Suprapubic skin (tissue), 4 donors: ENCODE measurements around the gene TRMT13. TPM values are rescaled to one million over a fixed set of nuclear protein-coding genes. Genes with fewer than 3 reads are reported as not detected.

Experiments used
- DNase-seq, 2 donors: peaks; one replicate each; pipeline ENCODE4 v3.0.0-alpha.2; 2019; ENCODE audit warnings: low spot score in 2 of 2
- H3K27ac ChIP-seq: fragments of 200-600 bp; sonication (generic); one replicate; pipeline ENCODE4 v1.5.1; 2019
- H3K27me3 ChIP-seq: fragments of 200-600 bp; sonication (generic); one replicate; pipeline ENCODE4 v1.5.1; 2019
- H3K36me3 ChIP-seq: fragments of 200-600 bp; sonication (generic); one replicate; pipeline ENCODE4 v1.5.1; 2019
- H3K4me1 ChIP-seq: fragments of 200-600 bp; sonication (generic); one replicate; pipeline ENCODE4 v1.5.1; 2019
- H3K4me3 ChIP-seq: fragments of 200-600 bp; sonication (generic); one replicate; pipeline ENCODE4 v1.5.1; 2019; ENCODE audit warnings: mild to moderate bottlenecking
- H3K9me3 ChIP-seq: fragments of 200-600 bp; sonication (generic); one replicate; pipeline ENCODE4 v1.5.1; 2019
- CTCF ChIP-seq, 2 donors: fragments of 200-600 bp in 1 of 2; fragments of 450-650 bp in 1 of 2; sonication (generic) in 1 of 2; IDR thresholded peaks; one replicate each; pipeline ENCODE4 v1.5.1; 2016 to 2019; ENCODE audit warnings: antibody characterized with exemption in 2 of 2, mild to moderate bottlenecking in 1 of 2, moderate library complexity in 1 of 2
- EP300 ChIP-seq: sonication (generic); formaldehyde crosslinking; IDR thresholded peaks from one replicate; pipeline ENCODE4 v1.6.1; 2017; ENCODE audit warnings: antibody characterized with exemption
- POLR2A ChIP-seq, 2 donors: fragments of 450-650 bp; IDR thresholded peaks; one replicate each; pipeline ENCODE4 v1.6.1; 2017; ENCODE audit warnings: antibody characterized with exemption in 2 of 2, mild to moderate bottlenecking in 2 of 2, moderate library complexity in 2 of 2
- POLR2AphosphoS5 ChIP-seq, 3 donors: sonication (generic); formaldehyde crosslinking; IDR thresholded peaks; one replicate each; pipeline ENCODE4 v1.6.1; 2017; ENCODE audit warnings: antibody characterized with exemption in 3 of 3
- WGBS: methylation state at CpG from one replicate; pipeline ENCODE4 v1.1.5; 2018; 5-methylcytosine and 5-hydroxymethylcytosine counted together
- total RNA-seq, 4 donors: library from RNA; depleted of rRNA; stranded (reverse); fragments of >200 nt; gene quantifications; one replicate each; pipeline ENCODE4 v1.1.0, GENCODE V29; 2016

Gene TRMT13
- total RNA-seq, 4 donors from 2014 or later = 10.8 to 33.7 (median 13.5) TPM

GRCh38 chr1:100127226-100127625, 5.7 kb upstream of the TRMT13 start:
- TF ChIP-seq EP300 (no peak), CTCF (IDR thresholded peaks at IDR 0.05) (no peak), POLR2A (IDR thresholded peaks at IDR 0.05) (no peak), POLR2AphosphoS5 (IDR thresholded peaks at IDR 0.05) (no peak)
- no peak overlapping the region for H3K4me3 ChIP-seq
- DNase-seq = no peak
- H3K9me3 ChIP-seq = no peaks in the 10 kb centered on the region
- no peak overlapping the region for H3K27ac ChIP-seq
- 76% methylated on average over 1 of the region's 1 CpG for WGBS
- peaks cover 6% of the 10 kb centered on the region for H3K4me1 ChIP-seq
- no peaks in the 10 kb centered on the region for H3K36me3 ChIP-seq
- no peaks in the 10 kb centered on the region for H3K27me3 ChIP-seq

GRCh38 chr1:100130552-100131077, 2.3 kb upstream of the TRMT13 start:
- H3K36me3 ChIP-seq = no peaks in the 10 kb centered on the region
- H3K27me3 ChIP-seq = no peaks in the 10 kb centered on the region
- no peak overlapping the region for H3K4me3 ChIP-seq
- H3K9me3 ChIP-seq = no peaks in the 10 kb centered on the region
- H3K4me1 ChIP-seq = peaks cover 29% of the 10 kb centered on the region
- no peak for DNase-seq
- WGBS = 85% methylated on average over 5 of the region's 5 CpGs
- no peak overlapping the region for H3K27ac ChIP-seq
- TF ChIP-seq POLR2AphosphoS5 (IDR thresholded peaks at IDR 0.05) = no peak
- no peak for TF ChIP-seq CTCF (IDR thresholded peaks at IDR 0.05)
- no peak for TF ChIP-seq EP300
- no peak for TF ChIP-seq POLR2A (IDR thresholded peaks at IDR 0.05)

DNA sequence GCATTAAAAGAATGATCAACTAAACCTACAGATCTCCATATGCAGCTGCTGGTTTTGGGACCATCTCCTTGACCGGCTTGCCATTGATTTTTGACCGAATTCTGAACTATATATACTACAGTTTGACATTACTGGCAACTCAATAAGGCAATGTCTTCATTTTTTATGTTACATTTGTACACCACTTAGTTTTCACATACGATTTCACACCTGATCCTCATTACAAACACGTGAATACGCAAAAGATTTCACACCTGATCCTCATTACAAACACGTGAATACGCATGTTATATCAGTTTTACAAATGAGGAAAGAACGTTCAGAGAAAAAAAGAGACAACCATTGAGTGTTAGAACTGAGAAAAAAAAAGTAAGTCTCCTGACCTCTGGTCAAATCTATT, 1.3 kb upstream of the TRMT13 start:
- Histone ChIP-seq H3K27me3 (no peaks in the 10 kb centered on the region), H3K9me3 (no peaks in the 10 kb centered on the region), H3K4me3 (no peak overlapping the region), H3K27ac (no peak overlapping the region), H3K36me3 (no peaks in the 10 kb centered on the region), H3K4me1 (peaks cover 29% of the 10 kb centered on the region)
- TF ChIP-seq POLR2A (IDR thresholded peaks at IDR 0.05) (no peak), POLR2AphosphoS5 (IDR thresholded peaks at IDR 0.05) (no peak), CTCF (IDR thresholded peaks at IDR 0.05) (no peak), EP300 (no peak)
- DNase-seq = no peak
- WGBS = 71% methylated on average over 8 of the region's 8 CpGs

DNA sequence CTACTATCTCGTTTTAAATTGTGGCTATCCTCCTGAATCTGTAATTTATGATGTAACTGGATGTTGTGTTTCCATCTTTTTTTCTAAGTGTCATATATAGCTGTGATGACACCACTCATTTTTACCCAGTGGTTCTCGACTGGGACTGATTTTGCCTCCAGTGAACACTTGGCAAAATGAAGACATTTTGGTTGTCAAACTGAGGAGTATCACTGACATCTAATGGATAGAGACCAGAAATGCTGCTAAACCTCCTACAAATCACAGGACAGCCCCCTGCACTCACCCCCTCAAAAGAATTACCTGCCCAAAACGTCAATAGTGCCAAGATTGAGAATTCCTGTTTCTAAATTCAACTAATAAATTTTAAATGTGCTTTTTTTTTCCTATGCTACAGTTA, 1.9 kb downstream of the TRMT13 start:
- Histone ChIP-seq H3K27me3 (no peaks in the 10 kb centered on the region), H3K27ac (no peak overlapping the region), H3K4me3 (no peak overlapping the region), H3K4me1 (peaks cover 29% of the 10 kb centered on the region), H3K36me3 (peaks cover 29% of the 10 kb centered on the region), H3K9me3 (no peaks in the 10 kb centered on the region)
- 58% methylated on average over 3 of the region's 3 CpGs for WGBS
- TF ChIP-seq EP300 = no peak
- no peak for TF ChIP-seq POLR2AphosphoS5 (IDR thresholded peaks at IDR 0.05)
- no peak for TF ChIP-seq POLR2A (IDR thresholded peaks at IDR 0.05)
- no peak for TF ChIP-seq CTCF (IDR thresholded peaks at IDR 0.05)
- DNase-seq = no peak

DNA sequence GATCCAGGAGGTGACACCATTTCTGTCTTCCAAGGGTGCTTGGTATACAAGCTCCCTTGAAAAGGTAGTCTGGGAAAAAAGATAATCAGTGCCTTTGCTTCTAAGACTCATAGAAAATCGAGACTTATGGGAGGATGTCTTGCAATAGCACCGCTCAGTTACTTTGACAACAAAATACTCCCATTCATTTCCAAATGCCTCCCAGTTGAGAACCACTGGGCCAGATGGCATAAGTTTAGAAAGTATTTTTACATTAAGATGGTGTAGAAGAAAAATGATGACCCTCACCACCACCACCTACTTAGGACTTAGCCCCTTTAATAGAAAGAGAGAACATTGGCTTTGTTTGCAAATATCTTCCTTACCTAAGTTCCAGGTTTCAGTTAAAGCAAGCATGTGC, 4.6 kb downstream of the TRMT13 start:
- TF ChIP-seq POLR2A (IDR thresholded peaks at IDR 0.05) (no peak), CTCF (IDR thresholded peaks at IDR 0.05) (no peak)

More for the DNA sequence above, 4.6 kb downstream of the TRMT13 start:
- no peak for DNase-seq
- Histone ChIP-seq H3K9me3 (no peaks in the 10 kb centered on the region), H3K27me3 (no peaks in the 10 kb centered on the region), H3K4me1 (peaks cover 22% of the 10 kb centered on the region), H3K36me3 (peaks cover 56% of the 10 kb centered on the region), H3K27ac (no peak overlapping the region), H3K4me3 (no peak overlapping the region)
- WGBS = 95% methylated on average over 2 of the region's 2 CpGs
